T-helper 2 cell treated with Interferon-gamma antibody and Interleukin-4, amounts not matched to agents 100 ng/mL and 5 ng/mL, for 36 hours (primary cell): ENCODE results near the gene EPHA1. TPM values are rescaled to one million over a fixed set of nuclear protein-coding genes. Genes with fewer than 3 reads are reported as not detected.

Experiments used
- intact Hi-C: fragments of 100-400 bp; cut with micrococcal nuclease; formaldehyde crosslinking; loops from one replicate; pipeline ENCODE4 v1.15.1; 2023
- total RNA-seq: library from RNA; stranded (reverse); gene quantifications from 2 replicates; pipeline ENCODE4 v1.2.3, GENCODE V29; 2022

EPHA1 gene
- total RNA-seq, 1 donor from 2014 or later: 0.73 TPM

DNA sequence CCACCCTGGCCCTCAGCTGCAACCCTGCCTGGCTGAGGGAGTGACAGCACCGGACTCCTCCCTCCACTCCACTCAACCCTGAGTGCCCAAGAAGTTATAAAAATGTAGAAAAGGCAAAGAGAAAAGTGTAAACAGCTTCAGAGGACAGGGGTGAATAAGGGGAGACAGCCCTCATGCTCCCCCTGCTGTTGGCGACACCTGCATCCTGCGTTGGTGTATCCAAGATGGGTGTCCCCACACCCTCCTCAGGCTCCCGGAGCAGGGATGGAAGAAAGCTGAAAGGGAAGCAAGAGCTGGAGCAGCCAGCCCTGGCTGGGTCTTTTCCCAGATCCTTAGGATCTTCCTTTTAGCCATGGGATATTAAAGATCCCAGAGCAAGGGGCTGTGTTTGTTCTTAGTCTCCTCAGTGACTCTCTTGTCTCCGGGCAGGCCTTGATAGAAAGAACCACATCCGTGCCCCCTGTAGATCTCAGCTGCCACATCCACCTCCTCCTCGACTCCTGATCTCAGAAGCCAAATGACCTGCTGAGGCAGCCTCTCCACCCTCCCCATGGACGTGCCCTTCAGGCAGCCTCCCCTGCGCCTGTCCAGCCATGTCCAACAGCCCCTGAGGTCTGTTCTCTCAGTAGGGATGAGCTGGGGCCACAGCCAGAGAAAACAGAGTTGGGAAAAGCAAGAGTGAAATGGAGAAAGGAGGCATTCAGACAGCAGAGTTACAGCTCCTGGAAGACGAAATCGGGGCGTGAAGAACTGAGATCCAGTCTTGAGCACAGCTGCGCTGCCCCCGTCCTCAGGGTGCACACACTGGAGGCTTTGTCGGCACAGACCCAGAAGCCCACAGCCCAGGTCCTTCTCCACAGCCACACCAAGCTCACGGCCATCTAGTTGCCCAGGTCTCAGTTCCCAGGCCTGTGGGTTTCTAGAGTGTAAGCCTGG lies 52.9 kb downstream of the EPHA1 start:
- intact Hi-C loops: no loop called here

DNA sequence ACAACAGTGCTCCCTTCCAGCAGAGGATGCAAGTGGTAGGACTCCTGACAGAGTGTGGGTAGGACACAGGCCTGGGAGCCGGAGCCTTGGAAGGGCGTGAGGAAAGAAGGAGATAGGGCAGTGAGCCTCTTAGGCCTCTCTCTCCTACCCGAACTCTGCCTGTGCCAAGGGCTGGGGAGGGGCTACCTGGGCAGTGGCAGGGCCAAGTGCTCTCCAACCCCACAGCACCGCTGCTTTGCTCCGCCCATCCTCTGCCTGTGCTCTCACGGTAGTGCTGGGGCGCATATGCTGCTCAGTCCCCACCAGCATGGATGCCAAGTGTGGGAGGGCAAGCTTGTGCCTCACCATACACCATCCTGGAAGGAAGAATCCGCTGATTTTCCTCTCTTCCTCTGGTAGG lies 53.7 kb downstream of the EPHA1 start:
- intact Hi-C loops: no loop called here

DNA sequence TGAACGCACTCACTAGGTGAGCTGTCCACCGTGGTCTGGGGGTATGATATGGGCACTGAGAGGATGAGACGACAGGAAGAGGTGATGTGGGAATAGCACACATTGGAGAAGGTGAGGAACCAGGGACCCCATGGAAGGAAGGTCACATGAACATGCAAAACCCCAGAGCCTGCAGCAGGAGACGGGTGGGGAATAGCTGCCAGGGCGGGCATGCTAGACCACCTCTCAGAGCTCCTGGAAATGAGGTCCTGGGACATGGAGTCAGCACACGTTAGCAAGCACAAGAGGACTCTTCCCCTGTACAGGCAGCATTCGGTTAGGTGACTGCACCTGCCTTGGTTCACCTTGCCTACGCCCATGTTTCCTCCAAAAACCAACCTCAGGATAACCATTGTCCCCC lies 54.3 kb downstream of the EPHA1 start:
- intact Hi-C loops: no loop called here

DNA sequence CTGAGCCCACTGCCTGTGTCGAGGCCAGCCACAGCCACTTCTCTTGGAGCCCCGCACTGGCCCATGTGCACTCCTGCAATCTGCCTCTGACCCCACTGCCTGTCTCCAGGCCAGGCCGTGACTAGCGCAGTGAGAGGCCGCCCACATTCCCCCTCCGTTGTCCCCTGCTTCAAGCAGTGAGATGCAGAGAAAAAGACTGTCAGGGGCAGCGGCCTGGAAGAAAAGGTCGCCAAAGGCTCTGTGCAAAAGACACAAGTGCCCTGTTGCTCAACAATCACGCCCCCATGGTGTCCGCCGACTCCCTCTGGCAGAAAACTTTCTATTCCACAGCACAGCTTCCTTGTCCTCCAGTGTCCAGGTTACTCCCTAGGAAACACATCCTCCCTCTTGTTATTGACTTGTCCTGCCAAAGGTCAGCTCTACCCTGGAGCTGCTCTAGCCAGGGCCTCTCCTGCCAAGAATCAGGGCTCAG lies 56.1 kb downstream of the EPHA1 start:
- intact Hi-C loops: no loop called here

DNA sequence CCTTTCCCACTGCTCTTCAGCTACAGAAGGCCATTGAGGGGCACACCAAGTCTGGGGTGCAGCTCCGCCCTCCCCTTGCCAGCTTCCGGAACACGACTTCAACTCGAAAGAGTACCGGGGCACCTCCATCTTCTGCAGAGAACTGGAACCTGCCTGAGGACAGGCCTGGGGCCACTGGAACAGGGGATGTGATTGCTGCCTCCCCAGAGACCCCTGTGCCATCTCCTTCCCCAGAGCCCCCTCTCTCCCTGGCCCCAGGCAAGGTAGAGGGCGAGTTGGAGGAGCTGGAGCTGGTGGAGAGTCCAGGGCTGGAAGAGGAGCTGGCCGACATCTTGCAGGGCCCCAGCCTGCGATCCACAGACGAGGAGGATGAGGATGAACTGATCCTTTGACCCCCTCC lies 57.1 kb downstream of the EPHA1 start:
- intact Hi-C loops: no loop called here

DNA sequence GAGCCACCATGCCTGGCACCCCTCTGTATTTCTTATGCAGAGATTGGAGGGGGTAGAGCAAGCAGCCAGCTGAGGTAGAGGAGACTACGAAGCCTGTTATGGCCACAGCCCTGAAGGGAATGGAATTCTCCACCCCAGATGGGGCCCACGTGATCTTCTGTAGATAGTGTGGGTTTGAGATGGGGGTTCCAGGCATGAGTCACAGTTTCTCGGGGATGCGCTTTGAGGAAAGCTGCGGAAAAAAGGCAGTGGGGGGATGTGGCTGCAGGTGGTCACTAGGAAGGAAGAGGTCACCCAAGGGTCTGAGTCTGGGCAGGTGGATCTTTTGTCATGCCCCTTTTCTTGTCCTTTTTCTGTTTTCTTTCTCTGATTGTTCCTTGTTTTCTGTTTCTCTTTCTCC lies 57.6 kb downstream of the EPHA1 start:
- intact Hi-C loops: no loop called here

DNA sequence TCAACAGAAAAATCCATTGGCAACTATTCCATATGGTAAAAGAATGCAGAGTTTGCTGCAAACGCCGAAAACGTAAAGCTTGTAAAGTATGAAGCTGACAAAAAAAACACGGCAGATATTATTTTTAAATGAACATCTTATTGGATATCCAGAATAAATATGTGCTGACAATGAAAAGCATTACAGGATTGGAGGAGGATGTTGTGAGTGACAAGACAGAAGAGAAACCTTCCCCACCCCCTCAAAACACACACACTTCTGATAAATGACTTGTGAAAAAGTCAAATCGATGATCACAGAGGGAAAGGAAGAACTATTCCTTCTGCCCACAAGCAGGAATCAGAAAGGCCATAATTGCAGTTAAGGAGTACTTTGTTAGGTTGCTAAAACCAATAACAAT lies 60.7 kb downstream of the EPHA1 start:
- intact Hi-C loops: loop anchor here (5.0 to 10.0 kb wide), 2 partner anchors 41 to 343 kb away; no protein-coding TSS in a partner anchor

DNA sequence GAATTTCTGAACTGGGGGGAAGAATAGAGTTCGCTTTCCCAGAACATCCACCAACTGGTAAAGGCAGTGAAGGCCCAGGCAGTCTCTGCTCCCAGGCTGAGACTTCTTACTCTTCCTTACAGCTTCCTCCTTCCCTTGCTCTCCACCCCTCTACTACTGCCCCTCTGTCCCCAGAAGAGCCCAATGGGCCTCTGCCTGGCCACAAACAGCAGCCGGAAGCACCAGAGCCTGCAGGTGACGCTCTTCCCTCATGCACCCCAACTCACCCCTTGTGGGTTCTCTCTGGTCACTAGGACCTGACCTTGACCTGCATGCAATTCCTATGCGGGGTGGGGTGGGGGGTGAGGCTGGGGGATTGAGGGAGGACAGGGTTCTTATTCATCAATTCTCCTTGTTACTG lies 62.6 kb downstream of the EPHA1 start:
- intact Hi-C loops: loop anchor here (5.0 to 10.0 kb wide), 2 partner anchors 39 to 341 kb away; no protein-coding TSS in a partner anchor

DNA sequence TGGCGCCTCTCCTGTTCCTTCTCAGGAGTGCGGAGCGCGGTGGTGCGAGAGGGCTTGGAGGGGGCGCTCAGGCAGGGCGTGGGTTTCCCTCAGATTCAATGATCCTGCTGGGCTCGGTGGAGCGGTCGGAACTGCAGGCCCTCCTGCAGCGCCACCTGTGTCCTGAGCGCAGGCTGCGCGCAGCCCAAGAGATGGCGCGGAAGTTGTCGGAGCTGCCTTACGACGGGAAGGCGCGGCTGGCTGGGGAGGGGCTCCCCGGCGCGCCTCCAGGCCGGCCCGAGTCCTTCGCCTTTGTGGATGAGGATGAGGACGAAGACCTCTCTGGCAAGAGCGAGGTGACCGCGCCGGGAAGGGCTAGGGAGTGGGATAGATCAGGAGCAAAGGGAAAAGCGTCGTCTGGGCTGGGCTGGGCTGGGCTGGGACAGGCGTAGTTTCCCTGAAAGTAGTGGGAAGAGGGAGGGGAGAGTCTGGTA lies 63.2 kb downstream of the EPHA1 start:
- intact Hi-C loops: loop anchor here (1.0 to 10.0 kb wide), 4 partner anchors 35 to 341 kb away; partner anchors contain the start of gene ZYX

DNA sequence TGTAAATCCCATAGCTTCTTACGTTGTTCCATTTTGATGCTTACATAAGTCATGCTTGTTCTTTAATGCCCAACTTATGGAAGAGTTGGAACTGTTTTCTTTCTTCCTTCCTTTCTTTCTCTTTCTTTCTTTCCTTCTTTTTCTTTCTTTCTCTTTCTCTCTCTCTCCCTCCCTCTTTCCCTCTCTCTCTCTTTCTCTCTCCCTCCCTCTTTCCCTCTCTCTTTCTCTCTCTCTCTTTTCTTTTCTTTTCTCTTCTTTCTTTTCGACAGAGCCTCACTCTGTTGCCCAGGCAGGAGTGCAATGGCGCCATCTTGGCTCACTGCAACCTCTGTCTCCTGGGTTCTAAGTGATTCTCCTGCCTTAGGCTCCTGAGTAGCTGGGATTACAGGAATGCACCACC lies 65.1 kb downstream of the EPHA1 start:
- intact Hi-C loops: loop anchor here (10.0 kb wide), 1 partner anchor 339 kb away; no protein-coding TSS in a partner anchor

DNA sequence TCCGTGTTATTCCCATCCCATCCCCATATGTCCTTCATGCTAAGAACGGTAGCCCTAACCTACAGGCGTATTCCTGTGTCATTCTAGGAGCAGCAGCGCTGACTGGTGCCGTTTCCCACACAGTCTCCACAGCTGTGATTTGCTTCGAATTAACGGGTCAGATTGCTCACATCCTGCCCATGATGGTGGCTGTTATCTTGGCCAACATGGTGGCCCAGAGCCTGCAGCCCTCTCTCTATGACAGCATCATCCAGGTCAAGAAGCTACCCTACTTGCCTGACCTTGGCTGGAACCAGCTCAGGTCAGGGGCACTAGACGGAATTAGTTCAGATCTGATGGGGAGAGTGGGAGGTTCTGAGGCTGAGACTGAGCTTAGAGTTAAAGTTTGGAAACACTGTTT lies 66.8 kb downstream of the EPHA1 start:
- intact Hi-C loops: loop anchor here (10.0 kb wide), 1 partner anchor 337 kb away; no protein-coding TSS in a partner anchor

Other genes starting within 250 kb of the EPHA1 start
- gene TAS2R39, start 225.4 kb downstream of the EPHA1 start, total RNA-seq: not detected in 2 replicates
- not detected in 2 replicates for gene TAS2R40, start 186.8 kb downstream of the EPHA1 start, total RNA-seq
- 363 and 365 TPM in 2 replicates for gene GSTK1, start 145.4 kb downstream of the EPHA1 start, total RNA-seq
- 0.89 and 1.2 TPM in 2 replicates for gene TMEM139, start 123.9 kb downstream of the EPHA1 start, total RNA-seq
- gene CASP2, start 120.5 kb downstream of the EPHA1 start, total RNA-seq: 118 and 124 TPM in 2 replicates
- gene CLCN1, start 92.7 kb downstream of the EPHA1 start, total RNA-seq: 0.09 TPM in 1 of 2 replicates, not detected in the other
- gene FAM131B, start 46.1 kb downstream of the EPHA1 start, total RNA-seq: 0.32 and 0.48 TPM in 2 replicates
- gene ZYX, start 27.5 kb downstream of the EPHA1 start, total RNA-seq: 168 and 171 TPM in 2 replicates
- not detected in 2 replicates for gene TAS2R60, start 34.6 kb upstream of the EPHA1 start, total RNA-seq
- not detected in 2 replicates for gene TAS2R41, start 69.0 kb upstream of the EPHA1 start, total RNA-seq
- gene CTAGE15, start 162.9 kb upstream of the EPHA1 start, total RNA-seq: 1.3 and 2.0 TPM in 2 replicates
- gene TCAF2, start 212.1 kb upstream of the EPHA1 start, total RNA-seq: 20.7 and 21.3 TPM in 2 replicates